HEK293 (cell line): ENCODE measurements around the gene MAPK9.

Source experiments
- CTCF ChIA-PET: fragments of 350-600 bp; formaldehyde crosslinking; extraction: SDS; loops from one replicate; lab custom pipeline; 2021; ENCODE audit warnings: antibody characterized with exemption; lab: Yijun Ruan, JAX
- POLR2A ChIA-PET: fragments of 300-600 bp; formaldehyde crosslinking; extraction: SDS; loops from one replicate; lab custom pipeline; 2020; ENCODE audit warnings: antibody characterized with exemption, inconsistent platforms; lab: Yijun Ruan, JAX
- H3K27ac ChIP-seq: fragments of 200-500 bp; sonication (Bioruptor generic); 2 replicates; pipeline ENCODE4 v1.5.1; 2014; ENCODE audit warnings: low read depth, low read length, control low read depth, inconsistent platforms; ENCODE audit errors: extremely low read depth
- H3K36me3 ChIP-seq, 2 experiments: fragments of 200-500 bp in 1 of 2; sonication (Bioruptor generic) in 1 of 2; 1 replicate in 1 of 2; 2 replicates in 1 of 2; pipeline ENCODE4 v1.5.1; 2014 to 2017; ENCODE audit warnings: inconsistent platforms in 2 of 2, low read length in 2 of 2; ENCODE audit not compliant: control insufficient read depth in 2 of 2, insufficient read depth in 1 of 2
- H3K4me1 ChIP-seq: fragments of 200-500 bp; sonication (Bioruptor generic); 2 replicates; pipeline ENCODE4 v1.5.1; 2014; ENCODE audit warnings: mild to moderate bottlenecking, low read length, inconsistent platforms; ENCODE audit not compliant: control insufficient read depth, insufficient read depth
- H3K4me3 ChIP-seq: 2 replicates; pipeline ENCODE4 v1.5.1; 2011; ENCODE audit warnings: low read depth, mild to moderate bottlenecking, control low read depth, low read length, moderate library complexity
- H3K9me3 ChIP-seq: fragments of 200-500 bp; sonication (Bioruptor generic); 2 replicates; pipeline ENCODE4 v1.5.1; 2014; ENCODE audit warnings: low read depth, low read length, inconsistent platforms; ENCODE audit not compliant: control insufficient read depth, insufficient read depth
- BCL11B ChIP-seq: fragments of 450-650 bp; formaldehyde crosslinking; IDR thresholded peaks from 2 replicates; pipeline ENCODE4 v1.5.1; 2016; ENCODE audit warnings: low read depth, missing biosample characterization, missing genetic modification characterization
- HOXA7 ChIP-seq: sonication (generic); formaldehyde crosslinking; IDR thresholded peaks from 2 replicates; pipeline ENCODE4 v1.8.1; 2022; ENCODE audit warnings: missing genetic modification reagents, borderline replicate concordance
- KLF8 ChIP-seq: fragments of 450-650 bp; formaldehyde crosslinking; IDR thresholded peaks from 2 replicates; pipeline ENCODE4 v1.5.1; 2016; ENCODE audit warnings: missing biosample characterization, missing genetic modification characterization
- ZFP69B ChIP-seq: fragments of 450-650 bp; formaldehyde crosslinking; IDR thresholded peaks from 2 replicates; pipeline ENCODE4 v1.5.1; 2016; ENCODE audit warnings: missing biosample characterization, missing genetic modification characterization
- ZIC2 ChIP-seq: fragments of 450-650 bp; formaldehyde crosslinking; IDR thresholded peaks from 2 replicates; pipeline ENCODE4 v1.5.1; 2016; ENCODE audit warnings: missing biosample characterization, missing genetic modification characterization
- ZNF133 ChIP-seq: fragments of 450-650 bp; formaldehyde crosslinking; IDR thresholded peaks from 2 replicates; pipeline ENCODE4 v1.5.1; 2016; ENCODE audit warnings: missing biosample characterization, missing genetic modification characterization
- ZNF138 ChIP-seq: fragments of 450-650 bp; formaldehyde crosslinking; IDR thresholded peaks from 2 replicates; pipeline ENCODE4 v1.5.1; 2016; ENCODE audit warnings: missing biosample characterization, missing genetic modification characterization, borderline replicate concordance
- ZNF155 ChIP-seq: fragments of 450-650 bp; formaldehyde crosslinking; IDR thresholded peaks from 2 replicates; pipeline ENCODE4 v1.5.1; 2016; ENCODE audit warnings: missing biosample characterization, missing genetic modification characterization
- ZNF19 ChIP-seq: fragments of 450-650 bp; formaldehyde crosslinking; IDR thresholded peaks from 2 replicates; pipeline ENCODE4; 2016; ENCODE audit warnings: missing biosample characterization, missing genetic modification characterization, low read depth
- ZNF239 ChIP-seq: fragments of 450-650 bp; formaldehyde crosslinking; IDR thresholded peaks from 2 replicates; pipeline ENCODE4 v1.5.1; 2016; ENCODE audit warnings: missing biosample characterization, missing genetic modification characterization
- ZNF341 ChIP-seq: fragments of 450-650 bp; formaldehyde crosslinking; IDR thresholded peaks from 2 replicates; pipeline ENCODE4; 2016; ENCODE audit warnings: low read depth, missing biosample characterization, missing genetic modification characterization
- ZNF510 ChIP-seq: fragments of 450-650 bp; formaldehyde crosslinking; IDR thresholded peaks from 2 replicates; pipeline ENCODE4 v1.5.1; 2018; ENCODE audit warnings: mild to moderate bottlenecking, missing genetic modification characterization, missing biosample characterization; ENCODE audit not compliant: insufficient replicate concordance
- ZNF555 ChIP-seq: fragments of 450-650 bp; formaldehyde crosslinking; conservative IDR thresholded peaks from 2 replicates; pipeline ENCODE4 v1.5.1; 2017; ENCODE audit warnings: missing biosample characterization, mild to moderate bottlenecking, missing genetic modification characterization, inconsistent platforms
- ZNF701 ChIP-seq: fragments of 450-650 bp; formaldehyde crosslinking; IDR thresholded peaks from 2 replicates; pipeline ENCODE4 v1.5.1; 2016; ENCODE audit warnings: missing biosample characterization, missing genetic modification characterization
- ZNF777 ChIP-seq: fragments of 450-650 bp; formaldehyde crosslinking; IDR thresholded peaks from 2 replicates; pipeline ENCODE4 v1.5.1; 2017; ENCODE audit warnings: missing biosample characterization, missing genetic modification characterization, borderline replicate concordance
- TF ChIP-seq, protein P1 (sequence below): fragments of 450-650 bp; formaldehyde crosslinking; IDR thresholded peaks from 2 replicates; pipeline ENCODE4 v1.5.1; 2017; ENCODE audit warnings: missing biosample characterization, missing genetic modification characterization
- TF ChIP-seq, protein P2 (sequence below): fragments of 450-650 bp; formaldehyde crosslinking; conservative IDR thresholded peaks from 2 replicates; pipeline ENCODE4 v1.5.1; 2016; ENCODE audit warnings: low read depth, missing biosample characterization, missing genetic modification characterization
- TF ChIP-seq, protein P3 (sequence below): fragments of 450-650 bp; formaldehyde crosslinking; IDR thresholded peaks from 2 replicates; pipeline ENCODE4 v1.5.1; 2016; ENCODE audit warnings: missing biosample characterization, missing genetic modification characterization
- TF ChIP-seq, protein P4 (sequence below): fragments of 450-650 bp; formaldehyde crosslinking; IDR thresholded peaks from 2 replicates; pipeline ENCODE4 v1.5.1; 2016; ENCODE audit warnings: missing biosample characterization, missing genetic modification characterization
- TF ChIP-seq, protein P5 (sequence below): fragments of 450-650 bp; formaldehyde crosslinking; IDR thresholded peaks from 2 replicates; pipeline ENCODE4 v1.5.1; 2016; ENCODE audit warnings: missing biosample characterization, missing genetic modification characterization

The MAPK9 gene

DNA sequence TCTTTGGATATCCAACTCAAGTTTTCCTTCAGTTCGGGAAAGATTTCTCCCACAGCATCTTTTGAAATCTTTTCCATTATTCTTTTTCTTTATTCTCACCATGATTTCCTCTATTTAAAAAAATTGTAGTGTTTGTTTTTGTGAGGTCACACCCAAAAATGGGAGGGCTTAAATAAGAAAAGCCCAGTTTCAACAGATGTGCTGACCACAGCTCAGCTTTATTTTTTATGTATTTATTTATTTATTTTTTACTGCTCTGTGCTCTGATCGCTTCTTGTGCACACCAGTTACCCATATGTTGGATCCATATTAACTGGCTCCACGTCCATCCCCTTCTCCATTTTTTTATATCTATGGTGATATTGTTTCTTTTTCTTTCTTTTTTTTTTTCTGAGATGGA is 41.0 kb upstream of the MAPK9 start:
- TF ChIP-seq ZNF133 (peak; percentile 87), ZNF510 (no peak), ZNF19 (no peak), ZNF777 (tag by site-specific recombination) (no peak), ZNF138 (tag by site-specific recombination) (no peak), ZNF701 (no peak)
- TF ChIP-seq, protein P1, sequence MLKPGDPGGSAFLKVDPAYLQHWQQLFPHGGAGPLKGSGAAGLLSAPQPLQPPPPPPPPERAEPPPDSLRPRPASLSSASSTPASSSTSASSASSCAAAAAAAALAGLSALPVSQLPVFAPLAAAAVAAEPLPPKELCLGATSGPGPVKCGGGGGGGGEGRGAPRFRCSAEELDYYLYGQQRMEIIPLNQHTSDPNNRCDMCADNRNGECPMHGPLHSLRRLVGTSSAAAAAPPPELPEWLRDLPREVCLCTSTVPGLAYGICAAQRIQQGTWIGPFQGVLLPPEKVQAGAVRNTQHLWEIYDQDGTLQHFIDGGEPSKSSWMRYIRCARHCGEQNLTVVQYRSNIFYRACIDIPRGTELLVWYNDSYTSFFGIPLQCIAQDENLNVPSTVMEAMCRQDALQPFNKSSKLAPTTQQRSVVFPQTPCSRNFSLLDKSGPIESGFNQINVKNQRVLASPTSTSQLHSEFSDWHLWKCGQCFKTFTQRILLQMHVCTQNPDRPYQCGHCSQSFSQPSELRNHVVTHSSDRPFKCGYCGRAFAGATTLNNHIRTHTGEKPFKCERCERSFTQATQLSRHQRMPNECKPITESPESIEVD (tag by site-specific recombination), result no peak
- TF ChIP-seq, protein P2, sequence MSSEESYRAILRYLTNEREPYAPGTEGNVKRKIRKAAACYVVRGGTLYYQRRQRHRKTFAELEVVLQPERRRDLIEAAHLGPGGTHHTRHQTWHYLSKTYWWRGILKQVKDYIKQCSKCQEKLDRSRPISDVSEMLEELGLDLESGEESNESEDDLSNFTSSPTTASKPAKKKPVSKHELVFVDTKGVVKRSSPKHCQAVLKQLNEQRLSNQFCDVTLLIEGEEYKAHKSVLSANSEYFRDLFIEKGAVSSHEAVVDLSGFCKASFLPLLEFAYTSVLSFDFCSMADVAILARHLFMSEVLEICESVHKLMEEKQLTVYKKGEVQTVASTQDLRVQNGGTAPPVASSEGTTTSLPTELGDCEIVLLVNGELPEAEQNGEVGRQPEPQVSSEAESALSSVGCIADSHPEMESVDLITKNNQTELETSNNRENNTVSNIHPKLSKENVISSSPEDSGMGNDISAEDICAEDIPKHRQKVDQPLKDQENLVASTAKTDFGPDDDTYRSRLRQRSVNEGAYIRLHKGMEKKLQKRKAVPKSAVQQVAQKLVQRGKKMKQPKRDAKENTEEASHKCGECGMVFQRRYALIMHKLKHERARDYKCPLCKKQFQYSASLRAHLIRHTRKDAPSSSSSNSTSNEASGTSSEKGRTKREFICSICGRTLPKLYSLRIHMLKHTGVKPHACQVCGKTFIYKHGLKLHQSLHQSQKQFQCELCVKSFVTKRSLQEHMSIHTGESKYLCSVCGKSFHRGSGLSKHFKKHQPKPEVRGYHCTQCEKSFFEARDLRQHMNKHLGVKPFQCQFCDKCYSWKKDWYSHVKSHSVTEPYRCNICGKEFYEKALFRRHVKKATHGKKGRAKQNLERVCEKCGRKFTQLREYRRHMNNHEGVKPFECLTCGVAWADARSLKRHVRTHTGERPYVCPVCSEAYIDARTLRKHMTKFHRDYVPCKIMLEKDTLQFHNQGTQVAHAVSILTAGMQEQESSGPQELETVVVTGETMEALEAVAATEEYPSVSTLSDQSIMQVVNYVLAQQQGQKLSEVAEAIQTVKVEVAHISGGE (tag by site-specific recombination), result no peak
- TF ChIP-seq, all 188 proteins: peak for 1
- ChIA-PET CTCF (interaction anchor here (0.7 to 1.3 kb wide), 3 partner anchors 12 to 25 kb away, joined by 3 to 7 read pairs (median 4); no protein-coding TSS in a partner anchor), POLR2A (no interaction called here)
- H3K36me3 ChIP-seq, result peaks cover 0 to 78% of the 10 kb centered on the region in 2 experiments; a peak in 2 of 3 replicates
- H3K4me3 ChIP-seq, result no peak overlapping the region
- no peaks in the 10 kb centered on the region for H3K9me3 ChIP-seq
- no peaks in the 10 kb centered on the region for H3K4me1 ChIP-seq
- no peak overlapping the region for H3K27ac ChIP-seq

DNA sequence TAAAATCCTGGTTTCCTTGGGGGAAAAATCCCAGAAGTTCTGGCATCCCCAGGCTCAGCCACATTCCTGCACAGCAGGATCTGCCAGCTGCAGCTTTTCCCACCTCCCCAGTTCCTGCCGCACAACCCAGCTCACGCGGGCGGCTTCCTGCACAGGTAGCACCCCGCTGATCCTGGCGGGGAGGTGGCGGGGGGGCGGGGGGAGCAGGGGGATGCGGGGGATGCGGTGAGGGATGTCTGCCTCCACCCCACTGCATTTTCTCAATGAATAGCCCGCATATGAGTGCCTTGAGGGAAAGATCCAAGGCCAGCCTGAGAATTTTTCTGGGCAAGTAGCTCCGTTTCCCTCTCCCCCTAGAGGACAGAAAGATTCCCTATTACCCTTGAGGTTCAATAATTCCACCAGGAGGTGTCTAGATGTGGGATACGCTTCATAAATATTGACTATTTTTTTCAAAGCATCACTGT is 40.2 kb upstream of the MAPK9 start:
- peaks cover 0 to 80% of the 10 kb centered on the region in 2 experiments; a peak in 2 of 3 replicates for H3K36me3 ChIP-seq
- ChIA-PET CTCF (interaction anchor here (0.9 to 1.3 kb wide), 3 partner anchors 16 to 205 kb away, joined by 3 to 4 read pairs (median 3); no protein-coding TSS in a partner anchor), POLR2A (no interaction called here)
- no peaks in the 10 kb centered on the region for H3K9me3 ChIP-seq
- TF ChIP-seq ZIC2 (tag by site-specific recombination), result peak; percentile 42
- TF ChIP-seq, protein P3, sequence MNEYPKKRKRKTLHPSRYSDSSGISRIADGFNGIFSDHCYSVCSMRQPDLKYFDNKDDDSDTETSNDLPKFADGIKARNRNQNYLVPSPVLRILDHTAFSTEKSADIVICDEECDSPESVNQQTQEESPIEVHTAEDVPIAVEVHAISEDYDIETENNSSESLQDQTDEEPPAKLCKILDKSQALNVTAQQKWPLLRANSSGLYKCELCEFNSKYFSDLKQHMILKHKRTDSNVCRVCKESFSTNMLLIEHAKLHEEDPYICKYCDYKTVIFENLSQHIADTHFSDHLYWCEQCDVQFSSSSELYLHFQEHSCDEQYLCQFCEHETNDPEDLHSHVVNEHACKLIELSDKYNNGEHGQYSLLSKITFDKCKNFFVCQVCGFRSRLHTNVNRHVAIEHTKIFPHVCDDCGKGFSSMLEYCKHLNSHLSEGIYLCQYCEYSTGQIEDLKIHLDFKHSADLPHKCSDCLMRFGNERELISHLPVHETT (tag by site-specific recombination), result no peak
- no peak overlapping the region for H3K27ac ChIP-seq
- H3K4me3 ChIP-seq, result no peak overlapping the region
- no peaks in the 10 kb centered on the region for H3K4me1 ChIP-seq

DNA sequence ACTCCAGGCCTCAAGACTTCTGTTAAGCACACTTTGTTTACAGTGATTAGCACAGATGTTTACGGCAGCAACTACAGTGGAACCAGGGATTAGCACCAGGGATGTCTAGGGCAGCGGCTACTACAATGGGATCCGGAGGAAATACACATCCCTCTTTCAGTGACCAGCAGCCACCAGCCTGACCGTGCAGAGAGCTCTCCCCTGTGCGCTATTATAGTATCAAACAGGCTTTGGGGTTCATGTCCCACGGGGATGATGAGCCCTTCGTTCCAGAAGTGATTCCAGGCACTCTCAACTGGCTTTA is 39.7 kb upstream of the MAPK9 start:
- Histone ChIP-seq H3K9me3 (no peaks in the 10 kb centered on the region), H3K36me3 (peaks cover 0 to 78% of the 10 kb centered on the region in 2 experiments; a peak in 2 of 3 replicates), H3K4me3 (no peak overlapping the region), H3K27ac (no peak overlapping the region), H3K4me1 (no peaks in the 10 kb centered on the region)
- TF ChIP-seq ZNF555 (tag by site-specific recombination) (no peak), ZFP69B (tag by site-specific recombination) (no peak), ZNF155 (no peak), ZNF239 (tag by site-specific recombination) (no peak), BCL11B (tag by site-specific recombination) (no peak), HOXA7 (CRISPR knock-in tag) (no peak), ZNF341 (tag by site-specific recombination) (no peak), KLF8 (tag by site-specific recombination) (no peak)
- TF ChIP-seq, protein P4, sequence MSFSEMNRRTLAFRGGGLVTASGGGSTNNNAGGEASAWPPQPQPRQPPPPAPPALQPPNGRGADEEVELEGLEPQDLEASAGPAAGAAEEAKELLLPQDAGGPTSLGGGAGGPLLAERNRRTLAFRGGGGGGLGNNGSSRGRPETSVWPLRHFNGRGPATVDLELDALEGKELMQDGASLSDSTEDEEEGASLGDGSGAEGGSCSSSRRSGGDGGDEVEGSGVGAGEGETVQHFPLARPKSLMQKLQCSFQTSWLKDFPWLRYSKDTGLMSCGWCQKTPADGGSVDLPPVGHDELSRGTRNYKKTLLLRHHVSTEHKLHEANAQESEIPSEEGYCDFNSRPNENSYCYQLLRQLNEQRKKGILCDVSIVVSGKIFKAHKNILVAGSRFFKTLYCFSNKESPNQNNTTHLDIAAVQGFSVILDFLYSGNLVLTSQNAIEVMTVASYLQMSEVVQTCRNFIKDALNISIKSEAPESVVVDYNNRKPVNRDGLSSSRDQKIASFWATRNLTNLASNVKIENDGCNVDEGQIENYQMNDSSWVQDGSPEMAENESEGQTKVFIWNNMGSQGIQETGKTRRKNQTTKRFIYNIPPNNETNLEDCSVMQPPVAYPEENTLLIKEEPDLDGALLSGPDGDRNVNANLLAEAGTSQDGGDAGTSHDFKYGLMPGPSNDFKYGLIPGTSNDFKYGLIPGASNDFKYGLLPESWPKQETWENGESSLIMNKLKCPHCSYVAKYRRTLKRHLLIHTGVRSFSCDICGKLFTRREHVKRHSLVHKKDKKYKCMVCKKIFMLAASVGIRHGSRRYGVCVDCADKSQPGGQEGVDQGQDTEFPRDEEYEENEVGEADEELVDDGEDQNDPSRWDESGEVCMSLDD (tag by site-specific recombination), result no peak
- TF ChIP-seq, protein P5, sequence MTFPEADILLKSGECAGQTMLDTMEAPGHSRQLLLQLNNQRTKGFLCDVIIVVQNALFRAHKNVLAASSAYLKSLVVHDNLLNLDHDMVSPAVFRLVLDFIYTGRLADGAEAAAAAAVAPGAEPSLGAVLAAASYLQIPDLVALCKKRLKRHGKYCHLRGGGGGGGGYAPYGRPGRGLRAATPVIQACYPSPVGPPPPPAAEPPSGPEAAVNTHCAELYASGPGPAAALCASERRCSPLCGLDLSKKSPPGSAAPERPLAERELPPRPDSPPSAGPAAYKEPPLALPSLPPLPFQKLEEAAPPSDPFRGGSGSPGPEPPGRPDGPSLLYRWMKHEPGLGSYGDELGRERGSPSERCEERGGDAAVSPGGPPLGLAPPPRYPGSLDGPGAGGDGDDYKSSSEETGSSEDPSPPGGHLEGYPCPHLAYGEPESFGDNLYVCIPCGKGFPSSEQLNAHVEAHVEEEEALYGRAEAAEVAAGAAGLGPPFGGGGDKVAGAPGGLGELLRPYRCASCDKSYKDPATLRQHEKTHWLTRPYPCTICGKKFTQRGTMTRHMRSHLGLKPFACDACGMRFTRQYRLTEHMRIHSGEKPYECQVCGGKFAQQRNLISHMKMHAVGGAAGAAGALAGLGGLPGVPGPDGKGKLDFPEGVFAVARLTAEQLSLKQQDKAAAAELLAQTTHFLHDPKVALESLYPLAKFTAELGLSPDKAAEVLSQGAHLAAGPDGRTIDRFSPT (tag by site-specific recombination), result no peak
- ChIA-PET POLR2A (no interaction called here), CTCF (interaction anchor here (0.9 to 1.3 kb wide), 3 partner anchors 15 to 204 kb away, joined by 3 to 4 read pairs (median 3); no protein-coding TSS in a partner anchor)
